GM21737 (cell line): ENCODE results near the gene KCNMA1.

Source experiments
- ATAC-seq: cut with Tn5 transposase; IDR thresholded peaks from one replicate; pipeline ENCODE4 v1.9.1; 2021; ENCODE audit warnings: mild to moderate bottlenecking, moderate library complexity; ENCODE audit not compliant: unreplicated experiment

The KCNMA1 gene

GRCh38 chr10:76944640-76945039 is 693.0 kb downstream of the KCNMA1 start:
- ATAC-seq: no peak

DNA sequence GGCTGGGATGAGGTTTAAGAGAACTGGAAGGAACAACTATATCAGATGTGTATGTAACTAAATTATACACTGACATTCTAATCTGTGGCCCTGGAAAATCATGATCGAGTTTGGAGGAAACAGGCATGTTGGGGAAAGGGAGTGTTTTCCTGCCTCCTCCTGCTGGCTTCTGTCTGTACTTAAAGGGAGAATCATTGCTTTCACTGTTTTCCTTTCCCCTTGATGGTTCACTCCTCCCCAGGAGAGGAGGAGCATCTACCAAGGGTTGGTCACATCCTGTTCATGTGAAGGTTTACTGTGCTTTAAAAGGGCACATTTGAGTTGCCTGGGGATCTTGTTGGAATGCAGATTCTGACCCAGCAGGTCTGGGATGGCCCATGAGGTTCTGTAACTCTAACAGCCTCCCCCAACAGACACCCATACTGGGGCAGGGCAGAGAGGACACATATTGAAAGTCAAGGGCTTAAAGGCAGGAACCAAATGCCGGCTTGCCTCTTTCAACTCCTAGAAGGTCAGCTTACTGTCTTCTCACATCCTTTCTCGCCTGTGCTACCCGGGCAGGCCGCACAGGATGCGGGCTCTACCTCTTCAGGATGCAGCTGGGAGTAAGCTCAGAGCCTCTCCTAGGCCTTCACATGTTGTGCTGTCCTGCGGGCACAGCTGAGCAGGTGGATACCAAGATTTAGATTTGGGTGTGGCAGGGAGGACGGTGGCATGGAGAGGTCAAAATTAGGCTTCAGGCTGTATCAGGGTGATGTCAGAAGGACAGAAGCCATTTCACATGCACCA is 694.8 kb downstream of the KCNMA1 start:
- no peak for ATAC-seq

DNA sequence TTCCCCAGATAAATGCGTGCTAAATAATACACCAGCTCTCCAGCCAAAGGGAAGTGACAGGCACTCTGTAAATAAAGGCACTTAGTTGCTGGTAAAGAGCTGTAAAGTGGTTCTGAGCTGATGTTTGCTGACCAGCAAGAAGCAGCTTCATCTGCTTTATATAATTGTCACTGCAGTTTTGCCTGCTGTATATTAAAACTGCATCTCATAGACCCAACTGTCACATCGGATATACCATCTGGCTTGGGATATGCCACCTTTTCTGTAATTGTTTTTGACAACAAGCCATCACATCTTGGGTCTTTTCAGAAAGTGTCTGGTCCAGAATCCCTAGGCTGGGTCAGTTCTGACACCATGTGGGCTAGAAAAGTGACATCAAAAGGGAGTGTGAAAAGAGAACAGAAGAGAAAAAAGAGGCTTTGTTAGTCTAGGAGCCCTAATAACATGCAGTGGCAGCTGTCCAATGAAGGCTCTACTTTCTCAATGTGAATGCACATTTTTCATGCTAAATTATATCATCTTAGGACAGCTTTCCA is 697.6 kb downstream of the KCNMA1 start:
- ATAC-seq: no peak

DNA sequence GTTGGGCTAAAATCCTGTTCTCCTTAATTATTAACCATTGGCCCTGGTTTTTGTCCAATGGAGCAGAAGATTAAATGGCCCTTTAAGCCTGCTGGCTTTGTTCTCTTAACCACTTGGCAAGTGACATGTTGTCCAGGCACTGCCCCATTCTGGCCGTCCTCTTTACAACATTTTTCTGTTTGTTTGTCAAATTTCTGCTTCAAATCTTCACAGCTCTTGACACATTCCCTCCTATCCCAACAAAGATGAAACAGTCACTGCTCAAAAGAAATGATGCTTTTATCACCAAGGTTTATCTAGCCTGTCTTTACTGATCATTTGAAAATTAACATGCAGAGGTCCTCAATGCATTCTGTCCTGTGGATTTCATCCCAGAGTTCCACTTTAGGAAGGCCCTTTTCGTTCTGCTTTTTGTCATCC is 700.4 kb downstream of the KCNMA1 start:
- no peak for ATAC-seq

GRCh38 chr10:76935941-76936613 is 701.5 kb downstream of the KCNMA1 start:
- no peak for ATAC-seq

DNA sequence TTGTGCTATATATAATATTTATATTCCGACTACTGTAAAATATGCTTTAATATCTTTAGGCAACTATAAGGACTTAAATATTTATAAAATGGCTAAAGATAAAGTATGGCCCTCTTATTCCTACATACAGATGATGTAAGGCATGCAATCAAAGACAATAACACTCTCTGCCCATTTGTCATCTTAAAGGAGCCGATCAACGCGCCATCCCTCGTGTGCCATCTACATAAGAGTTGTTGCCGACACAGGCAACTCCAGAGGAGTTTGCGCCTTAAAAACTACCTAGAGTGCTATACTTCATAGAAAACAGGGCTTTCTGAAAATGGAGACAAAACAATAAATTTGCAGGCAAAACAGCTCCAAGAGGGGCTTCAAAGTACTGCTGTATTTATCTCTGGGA is 709.0 kb downstream of the KCNMA1 start:
- ATAC-seq: no peak

DNA sequence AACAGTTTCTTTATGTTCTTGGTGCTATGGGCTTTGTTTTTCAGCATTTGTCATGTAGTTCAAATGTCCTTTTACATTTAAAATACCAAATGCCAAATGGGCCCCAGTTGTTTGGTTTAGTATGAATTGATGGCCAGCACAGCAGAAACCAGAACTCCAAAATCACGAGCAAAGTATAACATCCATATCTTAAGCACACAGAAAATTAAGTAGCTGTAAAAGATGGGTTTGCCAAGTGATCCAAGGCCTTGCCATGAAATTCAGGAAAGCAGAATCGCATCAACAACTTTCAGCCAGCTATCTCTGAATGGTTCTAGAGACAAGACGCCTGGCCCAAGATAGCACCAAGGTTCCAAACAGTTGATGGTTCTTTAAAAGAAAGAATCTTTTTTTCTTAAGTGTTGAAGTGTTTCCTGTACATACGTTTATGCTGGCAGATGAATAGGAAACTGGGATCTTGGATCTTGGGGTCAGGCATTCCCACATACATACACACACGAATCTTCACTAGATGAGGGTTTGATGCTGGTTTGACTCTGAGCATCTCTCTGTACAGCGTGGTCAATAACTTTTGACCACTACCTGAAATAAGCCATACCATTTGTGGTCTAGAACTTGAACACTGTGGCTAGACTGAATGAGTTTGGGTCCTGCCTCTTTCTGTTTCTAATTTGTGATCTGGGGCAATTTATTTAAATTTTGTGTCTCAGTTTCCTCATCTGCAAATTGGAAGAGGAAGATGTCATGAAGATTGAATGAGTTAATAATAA is 711.8 kb downstream of the KCNMA1 start:
- no peak for ATAC-seq

- ATAC-seq: no peak
Observed at GRCh38 chr10:76922666-76923065, 714.9 kb downstream of the KCNMA1 start.

DNA sequence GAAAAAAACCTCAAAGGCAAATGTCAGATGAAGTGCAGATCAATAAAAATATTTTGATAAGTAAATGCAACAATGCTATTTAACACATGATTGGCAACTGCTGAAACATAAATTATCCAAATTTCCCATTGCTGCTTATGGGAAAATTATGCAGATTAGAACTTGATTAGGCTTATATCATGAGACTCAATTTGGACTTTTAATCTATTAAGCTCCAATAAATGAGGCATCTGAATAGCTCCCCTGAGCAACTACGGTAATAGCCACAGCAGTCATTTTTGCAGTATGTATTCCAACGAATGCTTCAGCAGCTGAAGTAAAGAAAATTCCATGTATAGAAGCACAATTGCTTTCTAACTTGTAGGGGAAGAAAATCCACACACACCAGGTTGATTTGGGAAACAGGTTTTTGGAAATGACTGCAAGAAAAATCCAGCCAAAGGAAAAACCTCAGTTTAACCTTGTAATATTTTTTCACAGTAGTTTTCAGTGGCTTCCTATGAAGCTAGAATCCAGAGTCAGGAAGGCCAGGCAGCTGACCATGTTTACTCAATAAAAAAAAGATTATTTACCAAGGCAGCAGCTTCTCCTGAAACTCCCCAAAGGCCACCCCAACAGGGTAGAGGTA is 716.1 kb downstream of the KCNMA1 start:
- no peak for ATAC-seq

DNA sequence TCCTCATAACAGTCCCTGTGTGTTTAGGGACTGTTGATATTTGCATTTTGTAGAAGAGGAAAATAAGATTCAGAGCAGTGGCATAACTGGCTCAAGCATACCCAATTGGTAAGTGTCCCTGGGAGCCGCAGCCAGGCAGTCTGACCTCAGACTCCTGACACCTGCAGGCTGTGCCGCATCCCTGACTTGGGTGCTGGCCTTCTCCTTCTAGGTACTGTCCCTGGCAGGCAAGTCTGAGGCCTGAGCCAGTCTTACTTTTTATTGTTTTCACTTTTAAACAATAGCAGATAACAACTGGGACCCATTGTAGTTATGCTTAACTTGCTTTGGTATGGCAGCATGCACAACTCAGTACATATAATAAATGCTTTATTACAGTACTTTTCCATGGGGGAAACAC is 717.0 kb downstream of the KCNMA1 start:
- ATAC-seq: no peak

GRCh38 chr10:76918106-76918505 is 719.5 kb downstream of the KCNMA1 start:
- no peak for ATAC-seq

DNA sequence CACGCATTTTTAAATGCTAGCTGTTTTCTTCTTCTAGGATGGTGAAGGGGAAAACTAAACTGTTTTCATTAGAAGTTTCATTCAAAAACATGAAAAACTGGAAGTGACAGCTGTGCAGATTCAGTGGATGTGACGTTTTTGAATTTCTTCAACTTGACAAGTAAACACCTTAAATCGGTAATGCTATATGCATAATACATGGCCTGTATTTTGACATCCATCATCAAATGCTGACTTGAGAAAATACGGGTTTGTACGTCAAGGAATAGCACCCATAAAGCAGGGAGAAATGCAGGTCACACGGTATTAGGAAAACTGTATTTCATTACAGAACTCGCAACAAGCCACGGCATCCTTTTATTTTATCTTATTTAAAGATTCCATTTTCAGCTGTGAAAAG is 720.5 kb downstream of the KCNMA1 start:
- no peak for ATAC-seq

DNA sequence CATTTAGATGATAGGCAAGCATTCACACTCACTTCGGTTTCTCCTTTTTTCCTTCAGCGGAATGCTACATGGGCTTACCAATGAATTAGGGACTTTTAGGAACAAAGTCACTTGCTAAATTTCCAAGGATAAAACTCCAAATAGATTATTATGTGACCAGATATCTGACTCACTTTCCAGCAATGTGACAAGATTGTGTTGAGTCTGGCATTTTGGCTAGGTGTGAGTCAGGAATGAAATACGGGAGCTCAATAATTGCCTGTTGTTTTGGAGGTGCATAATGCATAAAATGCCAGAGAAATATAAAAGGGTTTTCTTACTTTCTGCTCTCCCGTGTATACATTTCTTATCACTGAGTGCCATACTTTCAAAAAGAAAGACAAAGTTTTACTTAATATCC is 721.1 kb downstream of the KCNMA1 start:
- ATAC-seq: no peak

- no peak for ATAC-seq
Observed at GRCh38 chr10:76915316-76915715, 722.3 kb downstream of the KCNMA1 start.

- no peak for ATAC-seq
Observed at GRCh38 chr10:76911184-76911583, 726.4 kb downstream of the KCNMA1 start.

DNA sequence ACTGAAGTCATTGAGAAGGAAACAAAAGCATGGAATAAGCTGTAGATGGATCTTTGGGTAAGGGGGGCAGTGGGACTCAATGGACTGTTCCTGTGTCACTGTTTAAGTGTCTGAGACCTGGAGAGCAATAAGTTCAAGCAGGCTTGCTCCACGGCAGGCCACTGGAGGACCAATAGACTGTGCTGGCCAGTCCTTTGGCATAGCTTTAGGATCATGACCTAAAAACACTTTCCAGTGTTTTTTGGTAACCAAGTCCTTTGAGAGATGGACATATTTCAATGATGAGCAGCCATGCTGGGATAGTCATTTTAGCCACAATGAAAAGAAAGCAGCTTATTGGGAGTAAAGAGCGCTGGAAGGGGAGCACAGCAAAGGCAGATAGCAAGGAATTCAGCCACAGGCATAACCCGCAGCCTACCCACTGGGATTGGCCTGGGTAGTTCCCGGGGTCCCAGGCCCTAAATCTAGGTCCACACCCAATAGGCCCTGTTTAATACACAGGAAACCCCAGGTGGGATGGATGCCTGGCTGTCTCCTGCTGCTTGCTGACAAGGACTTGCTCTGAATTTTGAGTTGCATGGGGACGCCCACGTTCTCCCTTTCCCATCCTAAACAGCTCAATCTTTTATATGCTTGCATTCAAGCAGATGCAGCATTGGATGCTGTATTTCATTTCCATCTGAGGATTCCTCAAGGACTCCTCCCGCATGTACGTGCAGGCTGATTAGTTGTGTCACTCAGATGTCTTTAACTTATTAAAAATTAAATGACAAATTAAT is 727.2 kb downstream of the KCNMA1 start:
- no peak for ATAC-seq

DNA sequence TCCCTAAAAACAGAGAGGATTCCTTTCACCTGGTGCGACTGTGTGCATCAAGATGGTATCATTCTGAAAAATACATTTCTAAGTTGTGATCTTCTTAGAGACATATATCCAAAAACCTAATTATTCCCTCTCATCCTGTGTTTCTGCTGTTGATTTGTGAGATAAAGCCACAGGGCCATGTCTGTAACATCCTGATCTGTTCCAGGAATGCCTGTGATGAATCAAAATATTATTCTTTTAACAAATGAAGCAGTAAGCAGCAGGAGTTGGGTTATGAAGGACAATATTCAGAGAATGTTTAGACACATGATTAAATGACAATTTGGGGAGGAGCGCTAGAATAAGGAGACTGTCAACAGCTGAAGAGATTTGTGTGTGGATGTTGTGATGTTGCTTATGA is 731.4 kb downstream of the KCNMA1 start:
- no peak for ATAC-seq

- no peak for ATAC-seq
Observed at GRCh38 chr10:76905251-76905650, 732.4 kb downstream of the KCNMA1 start.

GRCh38 chr10:76903387-76903945 is 734.1 kb downstream of the KCNMA1 start:
- ATAC-seq: no peak

DNA sequence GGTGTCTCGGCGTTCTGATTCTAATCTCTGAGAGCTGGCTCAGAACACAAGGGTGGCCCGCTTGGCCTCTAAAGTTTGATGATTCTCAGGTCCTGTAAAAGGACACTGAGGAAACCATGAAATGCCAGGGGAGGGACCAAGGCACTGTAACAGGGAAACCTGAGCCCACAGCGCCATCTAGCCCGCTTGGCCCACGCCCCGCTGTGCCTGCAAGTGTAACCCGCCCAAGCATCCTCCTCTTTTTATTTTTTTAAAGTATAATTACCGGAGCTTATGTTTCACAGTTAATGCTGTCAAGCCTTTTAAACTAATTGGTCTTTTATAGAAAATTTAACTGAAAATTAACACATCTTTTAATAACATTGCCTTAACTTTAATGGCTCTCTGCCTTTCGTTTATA is 734.7 kb downstream of the KCNMA1 start:
- no peak for ATAC-seq
